Thymus (tissue), 11 donors: ENCODE data around the gene KNDC1. TPM values are rescaled to one million over a fixed set of nuclear protein-coding genes. Genes with fewer than 3 reads are reported as not detected.

Source experiments
- DNase-seq, 9 donors: peaks; one replicate each; pipeline ENCODE4 v3.0.0-alpha.2; 2013; ENCODE audit warnings: low spot score in 9 of 9, low read depth in 6 of 9, missing footprints in 1 of 9
- H3K27ac ChIP-seq, 2 donors: one replicate each; pipeline ENCODE4 v1.5.1; 2013; ENCODE audit warnings: control low read depth in 1 of 2, low read depth in 1 of 2, low read length in 1 of 2, mild to moderate bottlenecking in 1 of 2, moderate library complexity in 1 of 2
- H3K27me3 ChIP-seq, 2 donors: one replicate each; pipeline ENCODE4 v1.5.1; 2013; ENCODE audit warnings: low read length in 1 of 2; ENCODE audit not compliant: control insufficient read depth in 2 of 2, insufficient read depth in 1 of 2
- H3K36me3 ChIP-seq, 2 donors: one replicate each; pipeline ENCODE4 v1.5.1; 2013; ENCODE audit warnings: low read length in 1 of 2, mild to moderate bottlenecking in 1 of 2, moderate library complexity in 1 of 2; ENCODE audit not compliant: control insufficient read depth in 2 of 2, insufficient read depth in 2 of 2
- H3K4me1 ChIP-seq, 2 donors: one replicate each; pipeline ENCODE4 v1.5.1; 2013; ENCODE audit warnings: low read length in 2 of 2; ENCODE audit not compliant: control insufficient read depth in 2 of 2, insufficient read depth in 2 of 2
- H3K4me3 ChIP-seq, 2 donors: one replicate each; pipeline ENCODE4 v1.5.1; 2013; ENCODE audit warnings: low read length in 2 of 2, control low read depth in 1 of 2, mild to moderate bottlenecking in 1 of 2
- H3K9me3 ChIP-seq, 2 donors: one replicate each; pipeline ENCODE4 v1.5.1; 2013; ENCODE audit warnings: low read length in 1 of 2, mild to moderate bottlenecking in 1 of 2; ENCODE audit not compliant: control insufficient read depth in 2 of 2, insufficient read depth in 1 of 2
- WGBS: extraction: QIAGEN DNeasy Blood & Tissue Kit; methylation state at CpG from one replicate; pipeline ENCODE4 v1.1.7; 2013; 5-methylcytosine and 5-hydroxymethylcytosine counted together
- polyA plus RNA-seq: library from polyadenylated mRNA; stranded (reverse); fragments of 200-250 nt; gene quantifications from one replicate; pipeline ENCODE4 v1.2.3, GENCODE V29; 2013
- total RNA-seq: library from RNA; stranded (reverse); fragments of 120-200 nt; gene quantifications from one replicate; pipeline ENCODE4 v1.2.4, GENCODE V29; 2013
- donor health status: healthy.

Gene KNDC1
- total and polyA plus RNA-seq, 2 donors, result 0.02 to 0.19 TPM

DNA sequence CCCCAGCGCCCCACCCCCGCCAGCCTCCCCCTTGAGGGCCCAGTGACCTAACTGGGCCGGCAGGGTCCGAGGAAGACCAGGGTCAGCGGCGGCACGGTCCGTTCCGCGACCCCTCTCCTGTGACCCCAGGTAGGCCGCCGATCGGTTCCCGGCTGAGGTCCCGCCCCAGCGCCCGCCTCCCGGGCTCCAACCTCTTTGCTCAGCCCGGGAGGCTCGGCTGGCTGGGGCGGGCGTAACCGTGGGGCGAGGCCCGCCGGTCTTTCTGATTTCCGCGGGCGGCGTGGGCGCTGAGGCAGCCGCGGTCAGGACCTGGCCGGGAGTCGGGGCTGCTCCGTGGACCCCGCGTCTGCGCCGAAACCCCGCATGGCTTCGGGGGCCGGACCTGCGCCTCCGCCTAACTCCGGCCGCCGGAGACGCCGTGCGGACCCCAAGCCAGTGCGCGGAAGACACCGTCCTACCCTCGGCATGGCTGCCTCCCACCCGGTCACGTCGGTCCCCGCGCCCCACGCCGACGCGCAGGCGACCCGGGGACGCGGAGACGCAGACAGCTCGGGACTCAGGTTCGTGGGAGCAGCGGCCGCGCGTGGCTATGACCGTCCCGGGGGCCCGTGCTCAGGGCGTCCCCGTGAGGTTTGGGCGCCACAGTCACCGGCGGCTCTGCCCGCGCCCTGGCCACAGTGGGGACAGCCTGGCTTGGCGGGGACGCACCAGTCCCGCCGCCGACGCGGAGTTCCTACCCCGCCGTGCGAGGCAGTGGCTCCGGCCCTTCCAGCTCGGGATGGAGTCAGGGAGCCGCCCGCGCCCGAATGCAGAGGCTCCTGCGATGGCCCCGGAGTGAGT, 76.6 kb downstream of the KNDC1 start:
- Histone ChIP-seq H3K4me1 (peaks cover 2 to 4% of the 10 kb centered on the region in 2 donors), H3K4me3 (no peak overlapping the region), H3K27ac (no peak overlapping the region), H3K36me3 (no peaks in the 10 kb centered on the region), H3K9me3 (peaks cover 0 to 3% of the 10 kb centered on the region in 2 donors), H3K27me3 (peaks cover 74 to 94% of the 10 kb centered on the region in 2 donors)
- no peak for DNase-seq
- WGBS, result 3% methylated on average over 103 of the region's 103 CpGs

- 10% methylated on average over 32 of the region's 32 CpGs for WGBS
- no peak for DNase-seq
- H3K9me3 ChIP-seq, result peaks cover 0 to 3% of the 10 kb centered on the region in 2 donors
- H3K36me3 ChIP-seq, result no peaks in the 10 kb centered on the region
- no peak overlapping the region for H3K27ac ChIP-seq
- H3K27me3 ChIP-seq, result peaks cover 70 to 94% of the 10 kb centered on the region in 2 donors
- H3K4me1 ChIP-seq, result peaks cover 2 to 4% of the 10 kb centered on the region in 2 donors
- H3K4me3 ChIP-seq, result no peak overlapping the region
Observed at GRCh38 chr10:133237241-133237587, 77.2 kb downstream of the KNDC1 start.

GRCh38 chr10:133237588-133238465, 77.8 kb downstream of the KNDC1 start, which contains the start of gene VENTX:
VENTX (plus strand) TSS chr10:133237855; CDS start chr10:133237915, 60 bp downstream.
- Histone ChIP-seq H3K4me1 (peaks cover 2 to 4% of the 10 kb centered on the region in 2 donors), H3K9me3 (peaks cover 0 to 3% of the 10 kb centered on the region in 2 donors), H3K4me3 (no peak within 1 kb of the TSS), H3K27me3 (peaks cover 67 to 94% of the 10 kb centered on the region in 2 donors), H3K36me3 (no peaks in the 10 kb centered on the region), H3K27ac (no peak within 1 kb of the TSS)
- WGBS, result 43% methylated on average over 60 of the region's 60 CpGs
- no peak for DNase-seq

DNA sequence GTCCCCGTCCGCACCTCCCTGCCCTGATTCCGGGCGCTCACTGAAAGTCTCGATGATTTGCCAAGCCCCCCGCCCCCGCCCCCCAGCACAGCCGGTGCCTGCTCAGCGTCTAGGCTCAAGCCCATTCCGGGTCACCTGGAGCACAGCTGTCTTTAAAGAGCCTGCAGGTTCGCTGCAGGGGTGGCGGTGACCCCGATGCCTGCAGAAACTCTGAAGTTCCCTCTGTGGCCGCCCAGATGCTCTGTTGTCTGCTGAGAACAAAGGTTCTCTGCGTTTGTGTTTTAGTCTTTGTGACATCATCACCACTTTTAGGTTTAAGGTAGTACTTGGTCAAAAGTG, 78.4 kb downstream of the KNDC1 start:
- Histone ChIP-seq H3K27me3 (peaks cover 63 to 89% of the 10 kb centered on the region in 2 donors), H3K4me3 (no peak overlapping the region), H3K36me3 (no peaks in the 10 kb centered on the region), H3K27ac (no peak overlapping the region), H3K4me1 (peaks cover 2 to 4% of the 10 kb centered on the region in 2 donors), H3K9me3 (peaks cover 1 to 3% of the 10 kb centered on the region in 2 donors)
- DNase-seq, result no peak
- WGBS, result 82% methylated on average over 15 of the region's 15 CpGs

DNA sequence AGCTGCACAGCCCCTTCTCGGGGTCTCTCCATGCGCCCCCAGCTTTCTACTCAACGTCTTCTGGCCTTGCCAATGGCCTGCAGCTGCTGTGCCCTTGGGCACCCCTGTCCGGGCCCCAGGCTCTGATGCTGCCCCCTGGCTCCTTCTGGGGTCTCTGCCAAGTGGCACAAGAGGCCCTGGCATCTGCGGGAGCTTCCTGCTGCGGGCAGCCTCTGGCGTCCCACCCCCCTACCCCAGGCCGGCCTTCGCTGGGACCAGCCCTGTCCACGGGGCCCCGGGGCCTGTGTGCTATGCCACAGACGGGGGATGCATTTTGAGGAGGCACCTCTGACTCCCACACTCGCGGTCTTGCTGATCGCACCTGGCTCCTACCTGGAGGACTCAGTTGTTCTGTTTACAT, 80.0 kb downstream of the KNDC1 start:
- Histone ChIP-seq H3K4me3 (no peak overlapping the region), H3K9me3 (peaks cover 1 to 3% of the 10 kb centered on the region in 2 donors), H3K36me3 (no peaks in the 10 kb centered on the region), H3K27ac (no peak overlapping the region), H3K27me3 (peaks cover 55 to 81% of the 10 kb centered on the region in 2 donors), H3K4me1 (peaks cover 2 to 4% of the 10 kb centered on the region in 2 donors)
- DNase-seq, result no peak
- 62% methylated on average over 15 of the region's 15 CpGs for WGBS

DNA sequence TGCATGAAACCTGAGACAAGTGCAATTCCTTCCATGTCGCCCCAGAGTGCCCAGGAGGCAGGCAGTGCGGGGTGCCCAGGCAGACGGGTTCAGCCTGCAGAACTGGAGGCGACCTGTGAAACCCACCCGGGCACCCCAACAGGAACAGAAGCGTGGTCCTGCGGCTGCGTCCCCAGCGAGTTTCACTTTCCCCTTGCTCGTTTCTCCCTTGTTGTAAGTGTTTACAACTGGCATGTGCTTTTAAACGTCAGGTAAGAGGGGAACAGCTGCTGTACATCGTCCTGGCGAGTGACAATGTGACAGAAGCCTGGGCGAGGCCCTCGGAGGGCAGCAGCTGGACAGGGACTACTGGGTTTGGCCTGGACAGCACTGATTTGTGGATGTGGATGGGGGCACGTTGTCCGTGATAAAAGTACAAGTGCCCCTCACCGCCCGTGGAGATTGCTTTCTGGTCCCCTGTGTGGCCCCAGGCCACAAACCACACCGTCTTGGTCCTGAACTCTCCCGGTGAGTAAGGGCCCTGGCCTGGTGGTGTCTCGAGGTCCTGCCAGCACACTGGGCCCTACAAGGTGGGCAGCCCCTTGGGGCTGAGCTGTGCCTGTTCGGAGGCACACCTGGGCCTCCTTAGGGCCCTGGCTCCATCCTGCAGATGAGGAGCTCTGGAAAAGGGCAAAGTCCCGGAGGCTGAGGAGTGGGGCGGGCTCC, 81.6 kb downstream of the KNDC1 start:
- Histone ChIP-seq H3K4me1 (peaks cover 0 to 2% of the 10 kb centered on the region in 2 donors), H3K27me3 (peaks cover 39 to 67% of the 10 kb centered on the region in 2 donors), H3K9me3 (peaks cover 0 to 1% of the 10 kb centered on the region in 2 donors), H3K27ac (no peak overlapping the region), H3K36me3 (no peaks in the 10 kb centered on the region), H3K4me3 (no peak overlapping the region)
- 25% methylated on average over 25 of the region's 25 CpGs for WGBS
- no peak for DNase-seq

- Histone ChIP-seq H3K27ac (no peak overlapping the region), H3K4me3 (no peak overlapping the region), H3K27me3 (peaks cover 27 to 56% of the 10 kb centered on the region in 2 donors), H3K36me3 (no peaks in the 10 kb centered on the region), H3K9me3 (peaks cover 0 to 1% of the 10 kb centered on the region in 2 donors), H3K4me1 (peaks cover 0 to 2% of the 10 kb centered on the region in 2 donors)
- WGBS, result 96% methylated on average over 27 of the region's 27 CpGs
- no peak for DNase-seq
Observed at GRCh38 chr10:133242611-133243356, 82.8 kb downstream of the KNDC1 start.

- DNase-seq, result no peak
- Histone ChIP-seq H3K9me3 (peaks cover 0 to 1% of the 10 kb centered on the region in 2 donors), H3K27me3 (peaks cover 20 to 50% of the 10 kb centered on the region in 2 donors), H3K27ac (no peak overlapping the region), H3K4me3 (no peak overlapping the region), H3K36me3 (no peaks in the 10 kb centered on the region), H3K4me1 (peaks cover 0 to 2% of the 10 kb centered on the region in 2 donors)
- 83% methylated on average over 14 of the region's 14 CpGs for WGBS
Observed at GRCh38 chr10:133243593-133243992, 83.6 kb downstream of the KNDC1 start.
